ENCODE data around the gene LRIG2.

- TF ChIP-seq, protein P1, sequence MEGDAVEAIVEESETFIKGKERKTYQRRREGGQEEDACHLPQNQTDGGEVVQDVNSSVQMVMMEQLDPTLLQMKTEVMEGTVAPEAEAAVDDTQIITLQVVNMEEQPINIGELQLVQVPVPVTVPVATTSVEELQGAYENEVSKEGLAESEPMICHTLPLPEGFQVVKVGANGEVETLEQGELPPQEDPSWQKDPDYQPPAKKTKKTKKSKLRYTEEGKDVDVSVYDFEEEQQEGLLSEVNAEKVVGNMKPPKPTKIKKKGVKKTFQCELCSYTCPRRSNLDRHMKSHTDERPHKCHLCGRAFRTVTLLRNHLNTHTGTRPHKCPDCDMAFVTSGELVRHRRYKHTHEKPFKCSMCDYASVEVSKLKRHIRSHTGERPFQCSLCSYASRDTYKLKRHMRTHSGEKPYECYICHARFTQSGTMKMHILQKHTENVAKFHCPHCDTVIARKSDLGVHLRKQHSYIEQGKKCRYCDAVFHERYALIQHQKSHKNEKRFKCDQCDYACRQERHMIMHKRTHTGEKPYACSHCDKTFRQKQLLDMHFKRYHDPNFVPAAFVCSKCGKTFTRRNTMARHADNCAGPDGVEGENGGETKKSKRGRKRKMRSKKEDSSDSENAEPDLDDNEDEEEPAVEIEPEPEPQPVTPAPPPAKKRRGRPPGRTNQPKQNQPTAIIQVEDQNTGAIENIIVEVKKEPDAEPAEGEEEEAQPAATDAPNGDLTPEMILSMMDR (IDR thresholded peaks at IDR 0.05), result no peak
- no peak for TF ChIP-seq ZFX (IDR thresholded peaks at IDR 0.05; ENCODE audit: borderline replicate concordance)
Observed at GRCh38 chr1:113101588-113101987, 28.6 kb downstream of the LRIG2 start.
